ENCODE results near the gene CRYL1. TPM values are rescaled to one million over a fixed set of nuclear protein-coding genes. Genes with fewer than 3 reads are reported as not detected.

Gene CRYL1
- total and polyA plus RNA-seq, 2 of the 8 experiments (the other 6 are each of a cell fraction or from before 2014, with no cell fraction given): 1.9 to 6.4 TPM

GRCh38 chr13:20363172-20363571 lies 162.5 kb downstream of the CRYL1 start (continued):
- TF ChIP-seq NRF1 (IDR thresholded peaks at IDR 0.05; ENCODE audit: low read depth, low read length) (no peak), TCF12 (IDR thresholded peaks at IDR 0.05; ENCODE audit: low read depth, low read length) (no peak), SRF (IDR thresholded peaks at IDR 0.05; ENCODE audit: low read depth, low read length) (no peak)
